Lung (tissue), 12 donors: Measurements from ENCODE around the gene HMCES. TPM values are rescaled to one million over a fixed set of nuclear protein-coding genes. Genes with fewer than 3 reads are reported as not detected.

Experiments
- ATAC-seq: fragments of 200-7000 bp; cut with Tn5 transposase; one replicate; pipeline ENCODE4 v1.9.1; 2020; ENCODE audit warnings: moderate number of reproducible peaks; ENCODE audit not compliant: insufficient read depth, low FRiP score
- DNase-seq, 3 donors: peaks; one replicate each; pipeline ENCODE4 v3.0.0-alpha.2; 2013 to 2017
- H3K27ac ChIP-seq, 2 donors: one replicate each; pipeline ENCODE4 v1.5.1; 2013; ENCODE audit warnings: mild to moderate bottlenecking in 2 of 2, moderate library complexity in 2 of 2, control low read depth in 1 of 2, inconsistent platforms in 1 of 2, low read depth in 1 of 2, low read length in 1 of 2
- H3K27me3 ChIP-seq, 3 donors: one replicate each; pipeline ENCODE4 v1.5.1; 2013; ENCODE audit warnings: low read length in 2 of 3; ENCODE audit not compliant: control insufficient read depth in 3 of 3, insufficient read depth in 3 of 3
- H3K36me3 ChIP-seq, 4 donors: one replicate each; pipeline ENCODE4 v1.5.1; 2013; ENCODE audit warnings: low read length in 4 of 4, mild to moderate bottlenecking in 1 of 4, moderate library complexity in 1 of 4; ENCODE audit not compliant: control insufficient read depth in 4 of 4, insufficient read depth in 4 of 4
- H3K4me1 ChIP-seq, 5 donors: one replicate each; pipeline ENCODE4 v1.5.1; 2013; ENCODE audit warnings: low read length in 5 of 5, mild to moderate bottlenecking in 2 of 5, moderate library complexity in 1 of 5; ENCODE audit not compliant: control insufficient read depth in 5 of 5, insufficient read depth in 5 of 5
- H3K4me3 ChIP-seq: one replicate; pipeline ENCODE4 v1.5.1; 2013; ENCODE audit warnings: mild to moderate bottlenecking, control low read depth, moderate library complexity
- H3K9ac ChIP-seq, 2 donors: one replicate each; pipeline ENCODE4 v1.5.1; 2013; ENCODE audit warnings: low read length in 2 of 2, control low read depth in 1 of 2; ENCODE audit not compliant: insufficient read depth in 1 of 2
- H3K9me3 ChIP-seq, 4 donors: one replicate each; pipeline ENCODE4 v1.5.1; 2013; ENCODE audit warnings: low read length in 3 of 4, mild to moderate bottlenecking in 1 of 4, moderate library complexity in 1 of 4; ENCODE audit not compliant: control insufficient read depth in 4 of 4, insufficient read depth in 3 of 4
- WGBS, 2 donors: extraction: QIAGEN DNeasy Blood & Tissue Kit; methylation state at CpG; one replicate each; pipeline ENCODE4 v1.1.7; 2013; 5-methylcytosine and 5-hydroxymethylcytosine counted together
- polyA plus RNA-seq, 2 donors: library from polyadenylated mRNA; stranded (reverse); fragments of 200-250 nt; gene quantifications; one replicate each; pipeline ENCODE4 v1.2.1, GENCODE V29; 2013
- total RNA-seq, 2 donors: library from RNA; depleted of rRNA in 1 of 2; stranded (reverse); fragments of >200 nt in 1 of 2; gene quantifications; one replicate each; pipeline ENCODE4 v1.2.1, GENCODE V29; 2014 to 2021
- TF ChIP-seq, protein P1 (sequence below): IDR thresholded peaks from 2 replicates; pipeline ENCODE4 v1.5.1; 2012; ENCODE audit warnings: mild to moderate bottlenecking; ENCODE audit errors: control extremely low read depth, extremely low read depth
- donor health status: control.
- donor health status: control.
- donor health status: Bipolar disorder and iron deficiency.
- donor health status: healthy.
- donor health status: DM: yes; HTN: yes; CAD: no.

HMCES gene
- total and polyA plus RNA-seq, 4 donors = 23.2 to 36.6 (median 34.6) TPM

DNA sequence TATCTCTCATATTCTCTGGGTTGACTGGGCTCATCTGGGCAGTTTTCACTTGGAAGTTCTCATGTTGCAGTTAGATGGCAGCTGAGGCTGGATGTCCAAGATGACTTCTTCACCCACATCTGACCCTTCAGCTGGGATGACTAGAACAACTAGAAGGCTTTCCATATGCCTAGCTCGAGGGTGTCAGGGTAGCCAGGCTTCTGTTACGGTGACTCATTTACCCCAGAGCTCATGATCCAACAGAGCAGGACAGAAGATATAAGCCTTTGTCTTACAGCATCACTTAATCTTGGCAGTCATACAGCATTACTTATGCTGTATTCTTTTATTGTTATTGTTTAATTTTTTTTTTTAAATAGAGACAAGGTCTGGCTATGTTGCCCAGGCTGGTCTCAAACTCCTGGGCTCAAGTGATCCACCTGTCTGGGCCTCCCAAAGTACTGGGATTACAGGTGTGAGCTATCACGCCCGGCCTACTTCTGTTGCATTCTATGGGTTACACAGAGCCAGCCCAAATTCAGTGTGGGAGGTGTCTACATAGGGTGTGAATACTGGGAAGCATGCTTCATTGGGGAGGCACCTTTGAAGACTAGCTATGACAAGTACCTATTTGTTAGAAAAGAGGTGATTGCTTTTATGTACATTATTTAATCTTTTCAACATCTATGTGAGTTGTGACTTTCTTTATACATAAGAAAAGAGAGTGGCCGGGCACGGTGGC lies 10.7 kb downstream of the HMCES start:
- DNase-seq = no peak
- no peaks in the 10 kb centered on the region for H3K9me3 ChIP-seq
- H3K9ac ChIP-seq = no peak overlapping the region
- ATAC-seq = no peak
- no peaks in the 10 kb centered on the region for H3K4me1 ChIP-seq
- no peak overlapping the region for H3K4me3 ChIP-seq
- no peaks in the 10 kb centered on the region for H3K27me3 ChIP-seq
- TF ChIP-seq, protein P1, sequence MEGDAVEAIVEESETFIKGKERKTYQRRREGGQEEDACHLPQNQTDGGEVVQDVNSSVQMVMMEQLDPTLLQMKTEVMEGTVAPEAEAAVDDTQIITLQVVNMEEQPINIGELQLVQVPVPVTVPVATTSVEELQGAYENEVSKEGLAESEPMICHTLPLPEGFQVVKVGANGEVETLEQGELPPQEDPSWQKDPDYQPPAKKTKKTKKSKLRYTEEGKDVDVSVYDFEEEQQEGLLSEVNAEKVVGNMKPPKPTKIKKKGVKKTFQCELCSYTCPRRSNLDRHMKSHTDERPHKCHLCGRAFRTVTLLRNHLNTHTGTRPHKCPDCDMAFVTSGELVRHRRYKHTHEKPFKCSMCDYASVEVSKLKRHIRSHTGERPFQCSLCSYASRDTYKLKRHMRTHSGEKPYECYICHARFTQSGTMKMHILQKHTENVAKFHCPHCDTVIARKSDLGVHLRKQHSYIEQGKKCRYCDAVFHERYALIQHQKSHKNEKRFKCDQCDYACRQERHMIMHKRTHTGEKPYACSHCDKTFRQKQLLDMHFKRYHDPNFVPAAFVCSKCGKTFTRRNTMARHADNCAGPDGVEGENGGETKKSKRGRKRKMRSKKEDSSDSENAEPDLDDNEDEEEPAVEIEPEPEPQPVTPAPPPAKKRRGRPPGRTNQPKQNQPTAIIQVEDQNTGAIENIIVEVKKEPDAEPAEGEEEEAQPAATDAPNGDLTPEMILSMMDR = no peak
- no peak overlapping the region for H3K27ac ChIP-seq
- 84 to 98% methylated on average over 6 of the region's 6 CpGs for WGBS, 2 donors
- H3K36me3 ChIP-seq = peaks cover 16 to 26% (median 19%) of the 10 kb centered on the region in 4 donors

DNA sequence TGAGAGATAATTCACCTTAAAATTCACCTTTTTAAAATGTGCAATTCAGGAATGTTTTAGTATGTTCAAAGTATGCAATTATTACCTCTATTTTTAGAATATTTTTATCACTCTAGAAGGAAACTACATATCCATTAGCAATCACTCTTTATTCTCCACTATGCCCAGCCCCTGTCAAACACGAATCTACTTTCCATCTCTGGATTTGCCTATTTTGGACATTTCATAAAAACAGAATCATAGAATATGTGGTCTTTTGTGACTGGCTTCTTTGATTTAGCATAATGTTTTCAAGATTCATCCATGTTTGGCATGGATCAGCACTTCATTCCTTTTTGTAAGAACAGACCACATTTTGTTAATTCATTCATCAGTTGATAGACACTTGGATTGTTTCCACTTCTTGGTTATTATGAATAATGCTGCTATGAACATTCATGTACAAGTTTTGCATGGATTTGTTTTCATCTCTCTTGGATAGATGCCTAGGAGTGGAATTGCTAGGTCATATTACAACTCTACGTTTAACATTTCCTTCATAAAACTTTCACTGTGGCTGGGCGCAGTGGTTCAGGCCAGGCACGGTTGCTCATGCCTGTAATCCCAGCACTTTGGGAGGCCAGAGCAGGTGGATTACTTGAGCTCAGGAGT lies 12.7 kb downstream of the HMCES start:
- Histone ChIP-seq H3K9ac (no peak overlapping the region), H3K9me3 (no peaks in the 10 kb centered on the region), H3K4me3 (no peak overlapping the region), H3K36me3 (peaks cover 19 to 33% (median 25%) of the 10 kb centered on the region in 4 donors), H3K27ac (no peak overlapping the region), H3K27me3 (no peaks in the 10 kb centered on the region), H3K4me1 (no peaks in the 10 kb centered on the region)
- 84 to 92% methylated on average over 4 of the region's 4 CpGs for WGBS, 2 donors
- TF ChIP-seq, protein P1 = no peak
- ATAC-seq (no peak), DNase-seq (no peak)

DNA sequence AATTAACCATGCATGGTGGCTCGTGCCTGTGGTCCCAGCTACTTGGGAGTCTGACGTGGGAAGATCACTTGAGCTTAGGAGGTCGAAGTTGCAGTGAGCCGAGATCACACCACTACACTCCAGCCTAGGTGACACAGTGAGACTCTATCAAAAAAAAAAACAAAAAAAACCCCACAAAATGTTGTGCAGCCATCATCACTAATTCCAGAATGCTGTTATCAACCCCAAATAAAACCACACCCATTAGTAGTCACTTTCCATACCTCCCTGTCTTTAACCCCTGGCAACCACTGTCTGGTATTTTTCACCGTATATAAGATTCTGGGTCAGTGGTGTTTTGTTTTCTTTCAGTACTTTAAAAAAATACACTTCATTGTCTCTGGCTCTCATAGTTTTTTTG lies 16.6 kb downstream of the HMCES start:
- Histone ChIP-seq H3K27ac (no peak overlapping the region), H3K9me3 (no peaks in the 10 kb centered on the region), H3K4me1 (no peaks in the 10 kb centered on the region), H3K27me3 (no peaks in the 10 kb centered on the region), H3K36me3 (peaks cover 12 to 46% (median 18%) of the 10 kb centered on the region in 4 donors), H3K4me3 (no peak overlapping the region), H3K9ac (no peak overlapping the region)
- TF ChIP-seq, protein P1 = no peak
- WGBS, 2 donors = 90 to 98% methylated on average over 5 of the region's 5 CpGs
- ATAC-seq = no peak
- DNase-seq = no peak
